Activated naive CD4-positive, alpha-beta T cell treated with anti-CD3 and anti-CD28 coated beads, Interleukin-2, amount 10 ng/mL, durations not matched to agents 7 days and 5 days (primary cell): ENCODE results near the gene NAV1.
"Not testable (repeated sequence)": the region's sequence is repeated elsewhere in the genome, so short reads cannot be mapped to it uniquely, and the experiment has no call there.

Experiments
- CTCF ChIA-PET: fragments of 350-600 bp; sonication (Branson Sonifier 250); formaldehyde crosslinking; loops from one replicate; lab custom pipeline; 2021; ENCODE audit warnings: antibody characterized with exemption; lab: Charles Lee
- DNase-seq: peaks from one replicate; pipeline ENCODE4 v3.0.0-alpha.2; 2020
- H3K27ac Mint-ChIP-seq: one replicate; pipeline ENCODE4 v1.8.0; 2021; ENCODE audit warnings: mild to moderate bottlenecking, moderate library complexity, mixed read lengths
- H3K27me3 Mint-ChIP-seq: one replicate; pipeline ENCODE4 v1.8.0; 2021; ENCODE audit warnings: mild to moderate bottlenecking, mixed read lengths
- H3K36me3 Mint-ChIP-seq: one replicate; pipeline ENCODE4 v1.8.0; 2021; ENCODE audit warnings: mixed read lengths
- H3K4me1 Mint-ChIP-seq: one replicate; pipeline ENCODE4 v1.8.0; 2021; ENCODE audit warnings: mixed read lengths
- H3K4me3 Mint-ChIP-seq: one replicate; pipeline ENCODE4 v1.8.0; 2021; ENCODE audit warnings: mild to moderate bottlenecking, moderate library complexity, mixed read lengths
- H3K9me3 Mint-ChIP-seq: one replicate; pipeline ENCODE4 v1.8.0; 2021; ENCODE audit warnings: mixed read lengths

NAV1 gene

DNA sequence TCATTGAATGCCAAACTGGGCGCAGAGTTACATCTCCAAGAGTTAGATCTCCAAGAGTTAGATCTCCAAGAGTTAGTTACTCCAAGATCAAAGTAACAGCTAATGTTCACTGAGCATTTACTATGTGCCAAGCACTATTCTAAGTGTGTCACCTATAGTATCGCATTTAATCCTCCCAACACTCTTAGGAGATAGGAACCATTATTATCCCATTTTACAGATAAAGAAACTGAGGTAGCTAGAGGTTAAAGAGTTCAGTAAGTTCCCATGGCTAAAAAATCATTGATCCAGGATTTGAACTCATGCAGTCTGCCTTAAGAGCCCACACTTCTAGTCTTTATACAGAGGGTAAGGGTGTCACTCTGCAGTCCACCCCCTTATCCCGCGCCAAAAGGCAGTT lies 1.5 kb upstream of the NAV1 start:
- Mint-ChIP-seq H3K4me3 (no peak overlapping the region), H3K27me3 (peaks cover 70% of the 10 kb centered on the region)

DNA sequence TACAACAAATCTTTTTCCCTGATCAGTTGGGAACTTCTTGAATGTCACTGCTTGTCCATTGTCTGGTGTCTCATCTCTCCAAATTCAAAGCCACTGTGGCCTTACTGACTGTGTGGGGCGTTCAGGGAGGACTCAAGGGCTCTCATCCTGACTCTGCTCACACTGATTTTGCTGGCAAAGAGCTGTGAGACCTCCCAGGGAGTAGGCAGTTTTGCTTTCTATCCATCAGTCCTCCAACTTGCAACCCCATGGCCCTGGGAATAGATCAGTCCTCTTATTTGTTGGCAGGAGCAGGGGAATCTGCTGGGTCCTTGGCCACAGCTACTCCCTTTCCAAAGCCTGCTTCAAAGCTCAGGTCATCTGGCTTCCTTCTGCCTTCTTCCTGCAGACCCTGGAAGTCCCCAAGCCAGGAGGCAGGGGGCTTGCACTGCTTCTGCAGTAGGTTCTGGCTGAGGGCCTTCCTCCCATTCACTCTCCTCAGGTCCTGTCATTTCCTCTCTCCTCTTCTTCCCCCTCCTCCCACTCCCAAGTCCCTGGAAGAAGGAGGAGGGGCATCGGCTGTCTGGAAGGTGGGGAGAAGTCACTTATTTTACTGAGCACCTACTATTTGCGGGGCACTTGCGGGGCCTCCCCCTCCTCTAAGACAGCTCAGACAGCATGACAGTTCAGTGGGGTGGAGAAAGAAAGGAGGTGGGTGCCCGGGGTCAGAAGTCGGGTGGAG lies 876 bp upstream of the NAV1 start:
- H3K36me3 Mint-ChIP-seq: no peaks in the 10 kb centered on the region
- peaks cover 76% of the 10 kb centered on the region for H3K27me3 Mint-ChIP-seq
- no peaks in the 10 kb centered on the region for H3K9me3 Mint-ChIP-seq
- no peak for DNase-seq
- peak overlapping the region; percentile 30 for H3K4me3 Mint-ChIP-seq
- no peak overlapping the region for H3K27ac Mint-ChIP-seq
- CTCF ChIA-PET: interaction anchor here (0.9 to 1.1 kb wide), 5 partner anchors 21 to 172 kb away, joined by 3 read pairs; no protein-coding TSS in a partner anchor
- peaks cover 23% of the 10 kb centered on the region for H3K4me1 Mint-ChIP-seq

More for the DNA sequence above, 1.5 kb upstream of the NAV1 start:
- Mint-ChIP-seq H3K9me3 (no peaks in the 10 kb centered on the region), H3K36me3 (no peaks in the 10 kb centered on the region), H3K27ac (no peak overlapping the region), H3K4me1 (peaks cover 23% of the 10 kb centered on the region)
- DNase-seq: no peak
- CTCF ChIA-PET: interaction anchor here (1.0 to 1.1 kb wide), 4 partner anchors 22 to 172 kb away, joined by 3 read pairs; no protein-coding TSS in a partner anchor

DNA sequence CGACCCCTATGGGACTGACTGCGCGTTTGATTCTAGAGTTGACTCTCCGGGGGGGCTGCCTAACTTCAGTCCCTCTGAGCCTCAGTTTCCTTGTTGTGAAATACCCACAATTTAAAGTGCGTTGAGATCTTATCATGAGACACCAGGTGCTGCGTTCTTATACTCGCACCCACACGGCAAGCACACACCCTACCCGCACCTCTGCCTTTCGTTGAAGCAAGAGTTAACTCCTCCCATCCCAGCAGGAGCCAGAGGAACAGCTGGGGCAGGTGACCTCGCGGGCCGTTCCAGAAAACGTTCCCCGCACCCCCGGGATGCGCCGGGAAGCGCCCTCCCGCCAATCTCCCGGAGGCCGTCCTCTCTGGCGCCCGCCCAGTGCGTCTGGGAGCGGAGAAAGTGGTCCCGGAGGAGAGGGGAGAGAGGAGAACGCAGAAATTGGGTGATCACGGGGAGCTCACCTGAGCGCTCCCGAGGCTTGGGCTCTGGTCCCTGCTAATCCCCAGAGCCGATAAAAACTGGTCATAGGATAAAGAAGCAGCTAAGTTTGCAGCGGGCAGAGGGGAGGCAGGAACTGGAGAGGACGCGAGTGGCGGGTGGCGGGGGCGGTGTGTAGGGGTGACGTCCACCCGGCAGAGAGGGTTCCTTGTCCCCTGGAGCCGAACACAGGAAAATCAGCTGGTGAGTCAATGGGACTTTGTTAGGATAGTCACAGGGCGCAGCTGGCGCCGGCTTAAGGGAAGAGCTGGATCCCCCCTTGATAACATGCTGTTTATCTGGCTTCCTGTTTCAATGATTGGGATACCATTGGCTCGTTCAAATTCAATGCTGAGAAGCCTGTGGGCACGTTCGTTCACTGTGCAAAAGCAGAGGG lies 869 bp downstream of the NAV1 start:
- no peak overlapping the region for H3K27ac Mint-ChIP-seq
- H3K4me1 Mint-ChIP-seq: peaks cover 23% of the 10 kb centered on the region
- no peak for DNase-seq
- H3K9me3 Mint-ChIP-seq: no peaks in the 10 kb centered on the region
- peaks cover 81% of the 10 kb centered on the region for H3K27me3 Mint-ChIP-seq
- CTCF ChIA-PET: interaction anchor here (1.0 to 1.4 kb wide), 3 partner anchors 8 to 57 kb away, joined by 3 to 4 read pairs (median 4); no protein-coding TSS in a partner anchor
- H3K4me3 Mint-ChIP-seq: peak overlapping the region; percentile 29
- no peaks in the 10 kb centered on the region for H3K36me3 Mint-ChIP-seq

DNA sequence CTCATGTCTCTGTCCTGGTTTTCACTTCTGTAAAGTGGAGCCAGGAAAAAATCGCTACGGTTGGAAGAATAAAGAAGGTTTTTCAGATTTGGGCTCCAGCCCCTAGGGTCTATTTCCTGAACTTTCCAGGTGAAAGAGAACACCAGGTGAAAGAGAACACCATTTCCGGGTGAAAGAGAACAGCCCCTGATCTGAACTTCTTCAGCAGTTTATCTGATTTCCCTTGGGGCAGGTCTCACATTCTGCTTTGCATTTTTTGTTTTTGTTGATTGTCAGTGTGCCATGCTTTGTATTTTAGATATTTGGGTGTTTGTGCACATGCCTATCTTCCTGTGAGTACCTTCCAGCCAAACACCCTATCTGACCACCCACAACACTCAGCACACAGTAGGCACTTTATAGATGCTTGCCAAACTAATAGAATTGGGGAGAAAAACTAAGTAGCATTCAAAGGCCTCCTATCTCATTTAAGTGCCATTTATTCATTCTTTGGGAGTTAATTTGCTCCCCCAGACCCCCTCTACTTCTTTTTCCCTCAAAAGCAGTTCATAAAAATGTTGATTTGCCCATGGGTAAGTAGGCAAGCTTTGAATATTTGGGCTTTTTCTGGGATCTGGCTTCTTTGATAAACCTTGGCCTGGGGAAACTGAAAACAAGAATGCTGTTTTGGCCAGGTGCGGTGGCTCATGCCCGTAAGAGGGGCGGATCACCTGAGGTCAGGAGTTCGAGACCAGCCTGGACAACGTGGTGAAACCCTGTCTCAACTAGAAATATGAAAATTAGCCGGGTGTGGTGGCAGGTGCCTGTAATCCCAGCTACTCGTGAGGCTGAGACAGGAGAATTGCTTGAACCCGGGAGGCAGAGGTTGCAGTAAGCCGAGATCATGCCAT lies 2.2 kb downstream of the NAV1 start:
- Mint-ChIP-seq H3K27me3 (peaks cover 76% of the 10 kb centered on the region), H3K27ac (no peak overlapping the region)

DNA sequence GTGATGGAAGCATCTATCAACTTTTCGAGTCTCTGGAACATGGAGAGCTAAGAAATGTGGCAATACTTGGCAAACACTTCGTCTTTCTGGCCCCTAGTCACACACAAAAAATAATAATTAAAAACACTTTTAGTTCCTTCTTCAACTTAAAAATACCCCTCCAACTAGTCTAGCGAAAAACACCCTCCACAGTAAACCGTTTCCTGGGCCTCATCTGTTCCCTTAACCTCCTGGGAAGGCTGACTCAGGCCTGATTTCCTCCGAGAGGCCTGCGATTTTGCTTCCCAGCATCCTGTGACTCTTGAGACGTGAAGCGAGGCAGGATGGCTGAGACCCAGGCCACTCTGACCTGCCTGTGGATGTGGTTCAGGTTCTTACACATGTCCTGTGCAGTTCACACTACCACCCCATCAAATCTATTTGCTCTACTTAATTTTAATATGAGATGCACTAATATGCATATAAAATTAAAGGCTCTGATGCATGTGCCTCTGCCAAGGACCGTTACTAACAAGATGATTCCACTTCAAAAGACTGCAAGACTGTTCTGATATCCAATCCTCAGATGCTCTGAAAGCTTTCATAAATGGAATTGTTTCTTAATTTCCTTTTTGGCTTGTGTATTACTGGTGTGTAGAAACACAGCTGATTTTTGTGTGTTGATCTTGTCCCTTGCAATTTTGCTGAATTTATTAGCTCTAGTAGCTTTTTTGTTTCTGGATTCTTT lies 3.5 kb downstream of the NAV1 start:
- no peak for DNase-seq
- CTCF ChIA-PET: no interaction called here
- peaks cover 20% of the 10 kb centered on the region for H3K4me1 Mint-ChIP-seq

More for the DNA sequence above, 2.2 kb downstream of the NAV1 start:
- Mint-ChIP-seq H3K4me3 (no peak overlapping the region), H3K36me3 (no peaks in the 10 kb centered on the region), H3K9me3 (no peaks in the 10 kb centered on the region), H3K4me1 (peaks cover 20% of the 10 kb centered on the region)
- no peak for DNase-seq
- CTCF ChIA-PET: interaction anchor here (1.0 to 1.4 kb wide), 2 partner anchors 19 to 59 kb away, joined by 4 read pairs; no protein-coding TSS in a partner anchor

DNA sequence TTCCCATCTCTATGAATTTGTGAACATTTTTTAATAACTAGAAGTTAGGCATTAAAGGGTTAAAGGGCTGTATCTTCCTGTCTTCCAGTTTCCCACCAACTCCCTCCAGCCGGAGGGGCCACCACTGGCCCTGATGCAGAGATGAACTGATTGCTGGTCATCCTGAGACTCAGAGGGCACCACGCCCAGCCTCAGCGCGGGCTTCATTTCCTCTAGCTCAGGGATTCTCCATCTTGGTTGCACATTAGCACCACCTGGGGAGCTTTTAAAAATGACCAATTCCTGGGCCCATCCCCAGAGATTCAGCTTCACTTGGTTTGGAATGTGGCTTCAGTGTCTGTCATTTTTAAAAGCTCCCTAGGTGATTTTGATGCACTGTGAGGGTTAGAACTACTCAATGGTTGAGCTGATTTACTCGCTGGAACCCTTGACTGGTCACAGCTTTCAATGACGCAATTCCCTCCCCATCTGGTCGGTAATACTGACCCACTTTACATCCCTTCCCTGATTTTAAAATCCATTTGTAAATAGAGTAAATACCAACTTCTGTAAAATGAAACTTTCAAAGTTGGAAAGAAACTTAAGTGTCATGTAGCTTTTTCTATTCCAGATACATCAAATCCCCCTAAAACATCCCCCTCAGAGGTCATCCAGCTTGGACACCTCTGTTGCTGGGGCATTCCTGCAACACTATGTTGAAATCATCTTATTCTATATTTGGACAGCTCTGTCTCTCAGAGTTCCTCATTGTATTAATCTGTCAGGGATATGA lies 5.1 kb downstream of the NAV1 start:
- no peak overlapping the region for H3K27ac Mint-ChIP-seq
- peaks cover 12% of the 10 kb centered on the region for H3K4me1 Mint-ChIP-seq
- no peaks in the 10 kb centered on the region for H3K36me3 Mint-ChIP-seq
- DNase-seq: no peak
- no peaks in the 10 kb centered on the region for H3K9me3 Mint-ChIP-seq
- peaks cover 49% of the 10 kb centered on the region for H3K27me3 Mint-ChIP-seq
- no peak overlapping the region for H3K4me3 Mint-ChIP-seq
- CTCF ChIA-PET: no interaction called here

More for the DNA sequence above, 3.5 kb downstream of the NAV1 start:
- Mint-ChIP-seq H3K4me3 (no peak overlapping the region), H3K9me3 (no peaks in the 10 kb centered on the region), H3K36me3 (no peaks in the 10 kb centered on the region), H3K27me3 (peaks cover 65% of the 10 kb centered on the region), H3K27ac (no peak overlapping the region)

DNA sequence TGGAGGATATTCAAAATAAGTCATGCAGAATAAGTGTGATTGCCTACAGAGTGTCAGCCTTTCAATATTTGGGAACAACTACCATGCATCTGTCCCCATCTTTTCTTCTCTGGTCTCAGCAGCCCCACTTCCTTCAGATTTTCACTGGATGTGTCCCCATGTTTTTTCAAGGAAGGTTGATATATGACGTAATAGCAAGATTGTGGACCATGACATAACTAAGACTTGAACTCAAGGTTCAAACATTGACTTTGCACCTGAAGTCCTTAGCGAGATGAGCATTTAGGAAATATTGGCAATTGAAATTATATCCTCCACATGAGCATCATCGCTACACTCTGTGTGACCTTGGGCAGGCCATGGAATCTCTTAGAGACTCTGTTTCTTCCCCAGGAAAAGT lies 5.8 kb downstream of the NAV1 start:
- H3K27me3 Mint-ChIP-seq: peaks cover 42% of the 10 kb centered on the region
- H3K9me3 Mint-ChIP-seq: no peaks in the 10 kb centered on the region
- H3K27ac Mint-ChIP-seq: no peak overlapping the region
- H3K4me1 Mint-ChIP-seq: peaks cover 9% of the 10 kb centered on the region
- H3K36me3 Mint-ChIP-seq: no peaks in the 10 kb centered on the region
- CTCF ChIA-PET: no interaction called here
- no peak overlapping the region for H3K4me3 Mint-ChIP-seq
- DNase-seq: no peak

DNA sequence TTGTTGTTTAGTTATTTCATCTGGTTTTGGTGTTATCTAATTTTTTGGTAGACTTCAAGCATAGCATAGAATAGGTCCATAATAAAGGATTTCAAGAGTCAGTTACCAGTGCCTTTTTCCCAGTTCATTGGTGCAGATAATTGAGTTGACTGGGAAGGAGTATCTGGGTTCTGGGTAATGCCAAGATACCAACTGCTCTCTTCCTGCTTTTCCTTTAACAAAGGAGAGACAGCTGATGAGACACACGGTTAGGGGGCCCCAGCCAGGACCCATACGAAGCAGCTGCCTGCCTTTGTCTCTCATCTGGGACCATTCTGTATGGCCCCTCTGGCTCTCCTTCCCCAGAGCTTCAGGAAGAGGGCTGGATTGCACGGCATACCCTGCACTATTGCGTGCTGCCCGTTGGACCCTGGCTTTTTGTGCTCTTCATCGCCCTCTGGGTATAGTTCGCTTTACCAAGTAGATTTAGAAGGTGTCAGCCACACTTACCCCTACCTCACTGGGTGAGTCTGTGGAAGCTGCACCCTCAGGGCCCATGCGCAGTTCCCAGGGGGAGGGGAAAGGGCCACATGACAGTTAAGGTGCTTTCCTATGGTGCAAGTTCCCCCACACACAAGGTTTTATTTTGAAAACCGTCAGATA lies 7.0 kb downstream of the NAV1 start:
- H3K27ac Mint-ChIP-seq: no peak overlapping the region
- H3K4me1 Mint-ChIP-seq: no peaks in the 10 kb centered on the region
- H3K9me3 Mint-ChIP-seq: no peaks in the 10 kb centered on the region
- H3K4me3 Mint-ChIP-seq: no peak overlapping the region
- CTCF ChIA-PET: interaction anchor here (0.7 to 1.9 kb wide), 3 partner anchors 12 to 242 kb away, joined by 3 to 12 read pairs (median 4); no protein-coding TSS in a partner anchor
- H3K27me3 Mint-ChIP-seq: peaks cover 30% of the 10 kb centered on the region
- DNase-seq: no peak
- H3K36me3 Mint-ChIP-seq: no peaks in the 10 kb centered on the region

DNA sequence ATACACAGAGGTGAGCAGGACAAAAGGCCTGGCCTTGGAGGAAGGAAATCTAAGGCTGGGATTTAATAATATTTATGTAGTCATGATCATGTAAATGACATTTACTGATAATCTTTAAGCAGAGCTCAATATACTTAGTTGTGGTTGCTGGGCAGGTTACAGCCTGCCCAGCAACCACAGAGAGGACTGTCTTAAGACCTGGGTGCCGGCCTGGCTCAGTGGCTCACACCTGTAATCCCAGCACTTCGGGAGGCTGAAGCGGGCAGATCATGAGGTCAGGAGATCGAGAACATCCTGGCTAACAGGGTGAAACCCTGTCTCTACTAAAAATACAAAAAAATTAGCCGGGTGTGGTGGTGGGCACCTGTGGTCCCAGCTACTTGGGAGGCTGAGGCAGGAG lies 10.6 kb downstream of the NAV1 start:
- CTCF ChIA-PET, H3K27ac Mint-ChIP-seq, H3K36me3 Mint-ChIP-seq, H3K9me3 Mint-ChIP-seq, H3K4me3 Mint-ChIP-seq, H3K4me1 Mint-ChIP-seq, DNase-seq: not testable (repeated sequence)
- H3K27me3 Mint-ChIP-seq: peaks cover 16% of the 10 kb centered on the region

DNA sequence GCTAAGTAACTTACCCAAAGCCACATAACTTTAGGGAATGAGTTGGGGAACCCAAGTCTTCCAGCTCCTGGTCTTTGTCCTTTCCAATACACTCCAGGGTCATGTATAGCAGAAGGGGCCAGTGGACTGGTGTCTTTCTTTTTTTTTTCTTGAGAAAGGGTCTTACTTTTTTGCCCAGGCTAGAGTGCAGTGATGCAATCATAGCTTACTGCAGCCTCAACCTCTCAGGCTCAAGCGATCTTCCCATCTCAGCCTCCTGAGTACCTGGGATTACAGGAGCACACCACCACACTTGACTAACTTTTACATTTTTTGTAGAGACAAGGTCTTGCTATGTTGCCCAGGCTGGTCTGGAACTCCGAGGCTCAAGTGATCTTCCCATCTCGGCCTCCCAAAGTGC lies 12.2 kb downstream of the NAV1 start:
- H3K4me1 Mint-ChIP-seq: peaks cover 3% of the 10 kb centered on the region
- no peak overlapping the region for H3K27ac Mint-ChIP-seq
- no peak for DNase-seq

DNA sequence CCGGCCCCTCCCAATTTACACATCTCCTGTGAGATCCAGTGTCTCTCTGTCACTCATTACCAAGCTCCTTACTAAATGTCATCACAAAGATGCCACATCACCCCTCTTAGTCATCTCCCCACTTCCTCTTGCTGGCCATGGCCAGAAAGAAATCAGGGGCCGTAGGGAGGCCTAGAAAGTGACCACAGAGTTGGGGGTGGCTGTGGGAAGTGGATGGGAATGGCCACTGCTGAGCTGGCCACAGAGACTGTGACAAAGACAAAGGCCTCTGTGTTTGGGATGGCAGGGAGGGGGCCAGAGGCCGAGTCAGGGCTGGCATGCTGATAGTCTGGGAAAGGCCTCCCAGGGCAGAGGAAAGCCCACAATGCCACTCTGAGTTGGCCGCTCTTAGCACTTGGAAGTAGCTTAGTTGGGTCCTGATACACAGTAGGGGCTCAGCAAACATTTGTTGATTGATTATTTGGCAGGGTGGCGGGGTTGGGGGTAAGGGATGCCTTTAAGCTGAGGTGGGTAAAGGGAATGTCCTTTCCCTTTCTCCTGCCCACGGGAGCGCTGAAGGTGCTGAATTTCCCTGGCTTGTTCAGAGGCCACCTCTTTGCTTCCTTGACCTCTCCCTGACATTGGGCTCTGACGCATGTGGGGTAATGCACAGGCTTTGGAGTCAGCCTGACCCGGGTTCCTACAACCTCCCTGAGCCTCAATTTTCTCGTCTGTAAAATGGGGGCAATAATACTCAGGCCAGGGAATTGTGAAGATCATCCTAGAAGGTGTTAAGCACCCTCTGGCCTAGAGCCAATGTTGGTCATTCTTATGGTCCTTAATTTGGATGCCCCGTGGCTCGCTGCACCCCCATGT lies 13.2 kb downstream of the NAV1 start:
- Mint-ChIP-seq H3K36me3 (no peaks in the 10 kb centered on the region), H3K9me3 (no peaks in the 10 kb centered on the region), H3K4me3 (no peak overlapping the region), H3K4me1 (peaks cover 3% of the 10 kb centered on the region), H3K27me3 (peaks cover 16% of the 10 kb centered on the region), H3K27ac (no peak overlapping the region)
- DNase-seq: no peak
- CTCF ChIA-PET: interaction anchor here (0.7 to 1.5 kb wide), 3 partner anchors 7 to 241 kb away, joined by 3 to 4 read pairs (median 4); no protein-coding TSS in a partner anchor

More for the DNA sequence above, 12.2 kb downstream of the NAV1 start:
- Mint-ChIP-seq H3K4me3 (no peak overlapping the region), H3K9me3 (no peaks in the 10 kb centered on the region), H3K27me3 (peaks cover 15% of the 10 kb centered on the region), H3K36me3 (no peaks in the 10 kb centered on the region)
- CTCF ChIA-PET: interaction anchor here (1.4 to 1.5 kb wide), 2 partner anchors 8 to 242 kb away, joined by 4 read pairs; no protein-coding TSS in a partner anchor
